Measurements from ENCODE around the gene PCNA. TPM values are rescaled to one million over a fixed set of nuclear protein-coding genes. Genes with fewer than 3 reads are reported as not detected.
A peak's percentile ranks its signal among the peaks of the same experiment; 100 is the strongest.

PCNA gene
- total RNA-seq, 2 donors from 2014 or later: 25.3 to 25.4 TPM

DNA sequence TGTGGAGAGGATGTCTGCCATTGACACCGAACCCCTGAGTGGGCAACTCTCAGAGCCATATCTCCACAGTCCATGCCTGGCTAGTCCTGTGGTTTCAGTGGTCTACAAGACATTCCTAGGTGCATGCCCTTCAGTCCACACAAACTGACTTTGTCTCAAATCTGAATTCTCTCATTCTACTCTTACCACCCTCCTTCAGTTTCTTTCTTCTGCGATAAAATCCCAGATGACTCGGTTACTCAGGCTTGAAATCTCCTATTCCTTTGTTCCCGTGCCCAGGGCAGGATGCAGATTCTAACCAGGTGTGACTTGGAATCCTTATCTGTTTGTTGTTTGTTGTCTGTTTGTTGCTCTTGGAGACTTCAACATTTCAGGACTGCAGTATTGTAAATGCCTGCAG, 16.3 kb upstream of the PCNA start:
- peaks cover 0 to 57% of the 10 kb centered on the region in 2 donors for H3K4me1 ChIP-seq
- no peak overlapping the region for H3K4me3 ChIP-seq
- H3K9me3 ChIP-seq: no peaks in the 10 kb centered on the region
- H3K36me3 ChIP-seq: no peaks in the 10 kb centered on the region
- peak overlapping the region; percentile 65 to 81 for H3K27ac ChIP-seq
- TF ChIP-seq, protein P1, sequence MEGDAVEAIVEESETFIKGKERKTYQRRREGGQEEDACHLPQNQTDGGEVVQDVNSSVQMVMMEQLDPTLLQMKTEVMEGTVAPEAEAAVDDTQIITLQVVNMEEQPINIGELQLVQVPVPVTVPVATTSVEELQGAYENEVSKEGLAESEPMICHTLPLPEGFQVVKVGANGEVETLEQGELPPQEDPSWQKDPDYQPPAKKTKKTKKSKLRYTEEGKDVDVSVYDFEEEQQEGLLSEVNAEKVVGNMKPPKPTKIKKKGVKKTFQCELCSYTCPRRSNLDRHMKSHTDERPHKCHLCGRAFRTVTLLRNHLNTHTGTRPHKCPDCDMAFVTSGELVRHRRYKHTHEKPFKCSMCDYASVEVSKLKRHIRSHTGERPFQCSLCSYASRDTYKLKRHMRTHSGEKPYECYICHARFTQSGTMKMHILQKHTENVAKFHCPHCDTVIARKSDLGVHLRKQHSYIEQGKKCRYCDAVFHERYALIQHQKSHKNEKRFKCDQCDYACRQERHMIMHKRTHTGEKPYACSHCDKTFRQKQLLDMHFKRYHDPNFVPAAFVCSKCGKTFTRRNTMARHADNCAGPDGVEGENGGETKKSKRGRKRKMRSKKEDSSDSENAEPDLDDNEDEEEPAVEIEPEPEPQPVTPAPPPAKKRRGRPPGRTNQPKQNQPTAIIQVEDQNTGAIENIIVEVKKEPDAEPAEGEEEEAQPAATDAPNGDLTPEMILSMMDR (IDR thresholded peaks at IDR 0.05): no peak
- no peaks in the 10 kb centered on the region for H3K27me3 ChIP-seq
- DNase-seq (ENCODE audit: low spot score): no peak

DNA sequence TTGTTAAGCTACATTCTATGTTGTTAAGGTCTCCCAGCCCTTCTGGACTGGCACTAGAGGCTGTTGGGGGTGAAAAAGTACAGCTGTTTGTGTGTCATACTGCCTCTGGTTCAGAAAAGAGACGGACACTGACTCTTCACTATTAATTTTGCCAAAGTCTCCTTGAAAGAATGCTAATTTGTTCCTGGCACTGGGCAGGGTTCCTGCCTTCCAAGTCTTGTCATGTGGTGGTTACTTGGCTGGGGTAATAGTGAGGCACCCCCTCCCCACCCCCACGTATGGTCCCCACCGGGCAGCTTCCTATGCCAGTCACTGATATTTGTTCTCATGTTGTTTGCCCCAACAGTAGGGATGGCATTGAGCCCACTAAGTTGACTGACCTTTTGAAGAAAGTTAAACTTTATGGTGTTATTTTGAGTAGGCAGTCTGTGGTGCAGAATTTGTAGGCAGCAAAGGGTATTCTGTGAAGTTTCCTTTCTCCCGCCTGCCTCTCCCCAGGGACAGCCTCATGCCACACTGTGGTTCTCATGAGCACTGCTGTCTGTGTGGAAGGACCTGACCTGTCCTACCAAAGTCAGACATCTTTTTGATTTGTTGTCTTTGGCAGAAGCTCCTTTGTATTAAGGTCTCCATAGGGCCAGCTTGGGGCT, 15.7 kb upstream of the PCNA start:
- Histone ChIP-seq H3K36me3 (no peaks in the 10 kb centered on the region), H3K27ac (peak overlapping the region; percentile 65 to 81), H3K4me3 (no peak overlapping the region), H3K27me3 (no peaks in the 10 kb centered on the region), H3K9me3 (no peaks in the 10 kb centered on the region), H3K4me1 (peaks cover 0 to 56% of the 10 kb centered on the region in 2 donors)
- no peak for DNase-seq (ENCODE audit: low spot score)
- TF ChIP-seq, protein P1 (IDR thresholded peaks at IDR 0.05): no peak

DNA sequence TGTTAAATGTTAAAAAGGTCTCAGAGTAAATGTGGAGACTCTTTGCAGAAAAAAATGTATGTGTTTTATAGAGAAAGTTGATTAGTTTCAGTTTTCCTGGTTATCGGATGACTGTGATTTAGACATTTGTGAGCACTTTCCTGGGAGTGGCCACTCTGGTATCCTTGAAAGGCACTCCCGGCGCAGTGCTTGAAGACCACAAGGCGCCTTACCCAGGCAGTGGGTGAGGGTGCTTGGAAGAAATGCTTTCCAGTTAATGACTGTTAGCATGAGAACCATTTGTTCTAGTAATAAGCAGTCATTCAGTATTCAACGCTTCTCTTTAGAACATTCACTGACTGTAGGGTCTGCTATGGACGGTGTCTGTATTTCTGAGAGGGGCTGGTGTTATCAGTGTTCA, 14.2 kb upstream of the PCNA start:
- peaks cover 0 to 60% of the 10 kb centered on the region in 2 donors for H3K4me1 ChIP-seq
- no peak for DNase-seq (ENCODE audit: low spot score)
- peak overlapping the region; percentile 65 to 81 for H3K27ac ChIP-seq
- H3K9me3 ChIP-seq: no peaks in the 10 kb centered on the region
- H3K27me3 ChIP-seq: no peaks in the 10 kb centered on the region
- H3K36me3 ChIP-seq: no peaks in the 10 kb centered on the region
- no peak overlapping the region for H3K4me3 ChIP-seq
- TF ChIP-seq, protein P1 (IDR thresholded peaks at IDR 0.05): no peak

DNA sequence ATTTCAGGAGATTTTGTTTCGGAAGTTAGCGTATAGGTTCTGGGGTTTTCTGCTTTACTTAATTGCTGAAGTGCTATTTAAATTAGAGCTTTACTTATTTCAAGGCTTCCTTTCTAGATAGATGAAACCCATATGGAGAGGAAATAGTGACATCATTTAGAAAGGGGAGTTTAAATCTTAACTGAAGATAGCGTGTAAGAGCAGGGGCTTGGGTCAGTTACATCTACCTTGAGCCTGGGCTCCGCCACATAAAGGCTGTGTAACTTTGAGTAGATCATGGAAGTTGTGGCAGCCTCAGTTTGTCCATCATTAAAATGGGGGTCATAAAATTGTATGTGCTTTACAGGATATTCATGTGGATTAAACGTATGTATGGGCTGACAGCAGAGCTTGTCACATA, 11.7 kb upstream of the PCNA start:
- peak overlapping the region; percentile 99 to 100 for H3K27ac ChIP-seq
- DNase-seq (ENCODE audit: low spot score): no peak
- peaks cover 0 to 71% of the 10 kb centered on the region in 2 donors for H3K4me1 ChIP-seq
- peak overlapping the region in 1 of 2 donors; percentile 8 for H3K4me3 ChIP-seq
- H3K27me3 ChIP-seq: no peaks in the 10 kb centered on the region
- TF ChIP-seq, protein P1 (IDR thresholded peaks at IDR 0.05): no peak
- no peaks in the 10 kb centered on the region for H3K9me3 ChIP-seq
- H3K36me3 ChIP-seq: no peaks in the 10 kb centered on the region

GRCh38 chr20:5128886-5129285, 9.1 kb upstream of the PCNA start:
- peak overlapping the region in 1 of 2 donors; percentile 96 for H3K4me3 ChIP-seq
- TF ChIP-seq, protein P1 (IDR thresholded peaks at IDR 0.05): no peak
- no peaks in the 10 kb centered on the region for H3K27me3 ChIP-seq
- DNase-seq (ENCODE audit: low spot score): no peak
- no peaks in the 10 kb centered on the region for H3K9me3 ChIP-seq
- H3K27ac ChIP-seq: peak overlapping the region; percentile 99 to 100
- no peaks in the 10 kb centered on the region for H3K36me3 ChIP-seq
- peaks cover 0 to 52% of the 10 kb centered on the region in 2 donors for H3K4me1 ChIP-seq

Measured in right atrium auricular region (tissue), 2 donors.